OCI-LY1 (cell line): ENCODE results near the gene ME3.

Source experiments
- CTCF ChIP-seq: fragments of 200-600 bp; sonication (generic), shearing (Covaris generic); IDR thresholded peaks from 2 replicates; pipeline ENCODE4 v1.5.1; 2017; ENCODE audit warnings: mild to moderate bottlenecking, antibody characterized with exemption, low read length, moderate library complexity, mixed read lengths
- EZH2 ChIP-seq: fragments of 200-600 bp; sonication (generic), shearing (Covaris generic); IDR thresholded peaks from 2 replicates; pipeline ENCODE4 v1.8.0; 2017; ENCODE audit warnings: borderline replicate concordance, mixed run types, mild to moderate bottlenecking, antibody characterized with exemption, low read length, moderate library complexity, mixed read lengths

GRCh38 chr11:86495351-86495750 lies 177.1 kb downstream of the ME3 start:
- TF ChIP-seq CTCF (no peak), EZH2 (no peak)
